GM12873 (cell line): Measurements from ENCODE around the gene LDLRAD3.

Experiments used
- TF ChIP-seq, protein P1 (sequence below): IDR thresholded peaks from 2 replicates; pipeline ENCODE4 v1.5.1; 2012; ENCODE audit warnings: low read depth, mild to moderate bottlenecking, moderate library complexity, low read length, control low read depth; ENCODE audit not compliant: insufficient read depth; ENCODE audit errors: missing control alignments

Gene LDLRAD3

DNA sequence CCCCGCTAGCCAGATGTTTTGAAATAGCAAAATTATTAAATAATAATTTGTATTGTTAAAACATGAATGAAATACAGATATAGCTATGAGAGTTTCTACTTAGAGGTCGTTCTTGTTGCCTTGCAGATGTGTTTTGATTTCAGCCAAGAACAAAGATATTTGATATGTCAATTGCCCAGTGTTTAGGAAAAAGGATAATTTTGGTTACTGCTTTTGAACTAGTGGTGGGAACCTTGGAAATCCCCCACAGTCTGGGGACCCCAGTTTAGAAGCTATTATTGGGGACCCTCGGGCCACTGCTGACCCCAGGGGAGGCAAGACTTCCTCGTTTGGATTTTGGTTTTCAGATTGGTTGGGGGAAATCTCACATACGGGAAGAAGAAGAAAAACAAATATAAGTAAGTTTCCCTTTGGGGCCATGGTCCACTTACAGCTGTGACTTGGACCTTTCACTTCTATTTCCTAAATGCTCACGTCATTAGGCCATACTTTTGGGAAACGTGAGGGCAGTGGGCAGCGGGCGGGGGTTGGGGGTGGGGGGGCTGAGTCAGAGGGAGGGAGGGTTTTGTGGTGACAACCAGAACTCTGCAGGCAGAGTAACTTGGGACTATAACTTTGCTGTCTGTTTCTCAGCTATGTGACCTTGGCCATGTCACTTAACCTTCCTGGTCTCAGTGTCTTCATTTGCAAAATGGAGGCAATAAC is 37.0 kb downstream of the LDLRAD3 start:
- TF ChIP-seq, protein P1, sequence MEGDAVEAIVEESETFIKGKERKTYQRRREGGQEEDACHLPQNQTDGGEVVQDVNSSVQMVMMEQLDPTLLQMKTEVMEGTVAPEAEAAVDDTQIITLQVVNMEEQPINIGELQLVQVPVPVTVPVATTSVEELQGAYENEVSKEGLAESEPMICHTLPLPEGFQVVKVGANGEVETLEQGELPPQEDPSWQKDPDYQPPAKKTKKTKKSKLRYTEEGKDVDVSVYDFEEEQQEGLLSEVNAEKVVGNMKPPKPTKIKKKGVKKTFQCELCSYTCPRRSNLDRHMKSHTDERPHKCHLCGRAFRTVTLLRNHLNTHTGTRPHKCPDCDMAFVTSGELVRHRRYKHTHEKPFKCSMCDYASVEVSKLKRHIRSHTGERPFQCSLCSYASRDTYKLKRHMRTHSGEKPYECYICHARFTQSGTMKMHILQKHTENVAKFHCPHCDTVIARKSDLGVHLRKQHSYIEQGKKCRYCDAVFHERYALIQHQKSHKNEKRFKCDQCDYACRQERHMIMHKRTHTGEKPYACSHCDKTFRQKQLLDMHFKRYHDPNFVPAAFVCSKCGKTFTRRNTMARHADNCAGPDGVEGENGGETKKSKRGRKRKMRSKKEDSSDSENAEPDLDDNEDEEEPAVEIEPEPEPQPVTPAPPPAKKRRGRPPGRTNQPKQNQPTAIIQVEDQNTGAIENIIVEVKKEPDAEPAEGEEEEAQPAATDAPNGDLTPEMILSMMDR, result no peak

DNA sequence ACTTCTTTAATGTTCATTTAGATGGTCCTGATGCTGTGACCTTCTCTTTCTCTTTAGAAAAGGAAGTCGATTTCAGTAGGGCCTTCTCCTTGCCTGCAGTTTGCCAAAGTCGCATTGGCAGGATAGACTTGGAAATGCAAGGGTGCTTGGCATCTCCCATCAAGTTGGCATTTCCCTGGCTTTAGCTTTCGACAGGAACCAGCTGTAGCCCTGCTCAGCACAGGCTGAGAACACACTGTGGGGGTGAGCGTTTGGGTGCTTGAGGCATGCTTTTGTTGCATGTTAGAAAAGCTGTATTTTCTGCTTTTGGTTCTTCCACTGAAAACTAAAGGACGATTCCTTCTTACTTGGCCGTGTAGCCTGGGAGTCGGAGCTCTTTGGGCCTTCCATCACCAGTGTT is 37.7 kb downstream of the LDLRAD3 start:
- TF ChIP-seq, protein P1, result no peak

- TF ChIP-seq, protein P1, result no peak
Observed at GRCh38 chr11:35982061-35982460, 38.2 kb downstream of the LDLRAD3 start.

DNA sequence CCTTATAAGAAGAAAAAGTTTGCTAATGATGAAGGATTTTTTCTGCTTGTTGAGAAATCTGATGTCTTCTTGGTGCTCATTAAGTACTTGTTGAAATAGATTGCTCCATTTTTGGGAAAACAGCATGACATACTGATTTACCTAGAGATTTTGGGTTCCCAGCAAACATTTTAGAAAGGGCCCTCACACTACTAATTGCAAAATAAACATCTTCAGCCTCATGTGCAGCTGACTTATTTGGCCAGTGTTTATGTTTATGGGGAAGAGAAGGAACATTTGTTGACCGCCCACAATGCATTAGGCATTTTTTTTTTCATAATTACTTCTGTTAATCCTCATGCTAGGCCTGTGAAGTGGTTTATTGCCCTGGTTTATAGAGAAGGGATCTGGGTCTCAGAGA is 40.1 kb downstream of the LDLRAD3 start:
- TF ChIP-seq, protein P1, result no peak

- TF ChIP-seq, protein P1, result no peak
Observed at GRCh38 chr11:35986947-35987346, 43.1 kb downstream of the LDLRAD3 start.

DNA sequence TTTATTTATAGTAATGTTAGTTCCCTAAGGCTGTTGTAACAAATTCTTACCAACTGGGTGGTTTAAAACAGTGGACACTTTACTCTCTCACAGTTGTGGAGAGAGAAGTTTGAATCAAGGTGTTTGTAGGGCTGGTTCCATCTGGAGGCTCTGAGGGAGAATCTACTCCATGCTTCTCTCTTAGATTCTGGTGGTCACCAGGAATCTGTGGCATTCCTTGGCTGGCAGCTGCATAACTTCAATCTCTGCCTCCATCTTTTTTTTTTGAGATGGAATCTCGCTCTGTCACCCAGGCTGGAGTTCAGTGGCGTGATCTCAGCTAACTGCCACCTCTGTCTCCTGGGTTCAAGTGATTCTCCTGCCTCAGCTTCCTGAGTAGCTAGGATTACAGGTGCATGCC is 46.3 kb downstream of the LDLRAD3 start:
- TF ChIP-seq, protein P1, result no peak

DNA sequence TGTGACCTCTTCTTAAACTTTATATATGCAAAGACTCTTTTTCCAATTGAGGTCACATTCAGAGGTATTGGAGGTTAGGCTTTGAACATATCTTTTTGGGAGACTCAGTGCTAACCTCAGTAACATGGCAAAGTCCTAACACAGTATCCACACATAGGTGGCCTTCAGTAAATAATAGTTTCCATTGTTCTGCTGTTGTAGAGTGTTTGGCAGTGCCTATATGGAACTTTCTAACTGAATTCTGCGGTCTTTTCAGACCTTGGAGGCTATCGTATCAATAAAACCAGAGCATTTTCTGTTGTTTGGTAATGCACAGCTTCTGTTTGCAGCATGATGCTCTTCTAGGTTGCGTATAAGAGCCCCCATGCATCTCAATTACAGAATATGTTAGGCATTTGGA is 47.0 kb downstream of the LDLRAD3 start:
- TF ChIP-seq, protein P1, result no peak
